NCI-H446 (cell line): Measurements from ENCODE around the gene UGT2B17.
"Not testable (repeated sequence)": the region's sequence is repeated elsewhere in the genome, so short reads cannot be mapped to it uniquely, and the experiment has no call there.

Experiments
- DNase-seq, 2 experiments: peaks; one replicate each; lab custom pipeline; 2025; lab: John Stamatoyannopoulos, UW

Gene UGT2B17

GRCh38 chr4:68576272-68577125 is at the start of gene UGT2B17:
Gene UGT2B17, minus strand, starts transcription at chr4:68576322. Its CDS starts 7,838 bp downstream, at chr4:68568484.
- no peak for DNase-seq

- DNase-seq: not testable (repeated sequence)
Measured at GRCh38 chr4:68622731-68623130, 46.6 kb upstream of the UGT2B17 start.

GRCh38 chr4:68617003-68617698 is 41.0 kb upstream of the UGT2B17 start:
- no peak for DNase-seq

GRCh38 chr4:68615699-68616422 is 39.7 kb upstream of the UGT2B17 start:
- no peak for DNase-seq

GRCh38 chr4:68613752-68614151 is 37.6 kb upstream of the UGT2B17 start:
- no peak for DNase-seq

GRCh38 chr4:68606240-68606639 is 30.1 kb upstream of the UGT2B17 start:
- no peak for DNase-seq

GRCh38 chr4:68599150-68599549 is 23.0 kb upstream of the UGT2B17 start:
- no peak for DNase-seq

GRCh38 chr4:68597482-68597881 is 21.4 kb upstream of the UGT2B17 start:
- DNase-seq: no peak

GRCh38 chr4:68594678-68595077 is 18.6 kb upstream of the UGT2B17 start:
- DNase-seq: no peak

- DNase-seq: no peak
Measured at GRCh38 chr4:68593112-68593511, 17.0 kb upstream of the UGT2B17 start.

GRCh38 chr4:68592673-68593072 is 16.6 kb upstream of the UGT2B17 start:
- no peak for DNase-seq

- no peak for DNase-seq
Measured at GRCh38 chr4:68591204-68591603, 15.1 kb upstream of the UGT2B17 start.

GRCh38 chr4:68589790-68590189 is 13.7 kb upstream of the UGT2B17 start:
- DNase-seq: no peak

GRCh38 chr4:68582339-68582717 is 6.2 kb upstream of the UGT2B17 start:
- no peak for DNase-seq

- no peak for DNase-seq
Measured at GRCh38 chr4:68581383-68582338, 5.5 kb upstream of the UGT2B17 start.

- DNase-seq: no peak
Measured at GRCh38 chr4:68577590-68577989, 1.5 kb upstream of the UGT2B17 start.

- DNase-seq: not testable (repeated sequence)
Measured at GRCh38 chr4:68575636-68576035, 486 bp downstream of the UGT2B17 start.

GRCh38 chr4:68575081-68575480 is 1.0 kb downstream of the UGT2B17 start:
- DNase-seq: no peak

- no peak for DNase-seq
Measured at GRCh38 chr4:68572653-68573170, 3.4 kb downstream of the UGT2B17 start.

- DNase-seq: no peak
Measured at GRCh38 chr4:68570122-68570507, 6.0 kb downstream of the UGT2B17 start.

GRCh38 chr4:68569466-68570121 is 6.5 kb downstream of the UGT2B17 start:
- DNase-seq: no peak
